Stimulated activated CD8-positive, alpha-beta memory T cell treated with anti-CD3 and anti-CD28 coated beads, Interleukin-4, amount 100 ng/mL, for 24 hours (primary cell): Measurements from ENCODE around the gene HS3ST3A1.

Experiments
- DNase-seq: peaks from one replicate; pipeline ENCODE4 v3.0.0-alpha.2; 2020; ENCODE audit warnings: low read depth

The HS3ST3A1 gene

GRCh38 chr17:13491916-13492736 lies 109.6 kb downstream of the HS3ST3A1 start:
- no peak for DNase-seq

DNA sequence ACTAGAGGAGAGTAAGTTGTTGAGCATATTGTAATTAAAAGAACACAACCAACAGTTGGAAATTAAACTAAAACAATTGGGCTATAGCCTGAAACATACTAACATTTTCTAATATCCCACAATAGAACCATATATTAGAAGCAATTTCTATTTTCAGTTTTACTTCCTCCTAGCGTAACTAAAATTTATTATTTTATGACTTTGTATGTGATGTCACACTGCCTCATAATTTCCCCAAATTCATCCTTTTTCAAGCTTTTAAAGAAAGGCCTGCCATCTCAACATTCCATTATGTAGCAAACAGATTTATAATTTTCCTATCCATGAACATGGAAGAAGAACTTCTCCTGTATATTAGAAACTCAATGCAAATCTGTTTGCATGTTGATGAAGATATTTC lies 110.2 kb downstream of the HS3ST3A1 start:
- no peak for DNase-seq

DNA sequence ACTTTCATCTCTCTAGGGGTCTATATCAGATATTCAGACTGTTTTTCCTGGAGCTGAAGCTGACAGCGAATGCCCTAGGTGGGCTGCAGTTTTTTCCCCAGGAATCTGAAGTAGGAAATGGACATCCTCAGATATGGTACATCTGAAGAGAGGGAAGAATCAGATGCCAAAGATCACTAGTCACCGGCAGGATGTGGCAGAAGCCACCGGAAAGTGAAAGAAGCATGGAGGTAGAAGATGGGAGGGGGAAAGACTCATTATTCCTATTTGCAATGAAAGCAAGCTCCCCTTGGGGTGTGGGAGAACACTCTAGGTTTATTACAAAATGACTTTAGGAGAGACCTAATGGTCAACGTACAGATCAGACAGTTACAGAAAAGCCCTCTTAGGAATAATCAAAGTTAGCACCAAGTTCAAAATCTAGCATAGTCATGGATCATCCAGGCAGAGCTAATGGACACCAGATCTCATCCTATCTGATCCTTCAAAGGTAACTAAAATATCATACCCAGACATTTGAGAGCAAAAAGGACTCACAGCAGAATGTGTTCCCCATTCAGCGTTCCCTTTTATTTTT lies 110.7 kb downstream of the HS3ST3A1 start:
- no peak for DNase-seq

DNA sequence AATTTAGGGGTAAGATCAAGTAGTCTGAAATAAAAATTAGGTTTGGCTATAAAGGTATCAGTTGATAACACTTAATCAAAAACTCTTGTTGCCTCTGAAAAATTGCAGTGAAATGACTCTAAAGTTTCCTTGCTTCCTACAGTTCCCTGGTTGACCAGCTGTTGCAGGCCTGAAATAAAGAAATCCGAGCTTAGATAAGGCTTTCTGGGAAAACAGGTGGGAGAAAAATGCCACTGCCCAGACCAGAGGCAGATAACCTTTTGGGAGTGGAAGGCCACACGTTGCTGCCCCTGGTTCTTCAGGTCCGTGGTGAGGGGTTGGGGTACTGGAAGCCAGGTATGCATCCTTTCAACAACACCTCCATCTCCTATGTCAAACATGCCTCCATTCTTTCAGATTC lies 111.3 kb downstream of the HS3ST3A1 start:
- DNase-seq = no peak

GRCh38 chr17:13485327-13485726 lies 116.4 kb downstream of the HS3ST3A1 start:
- no peak for DNase-seq

GRCh38 chr17:13484020-13484419 lies 117.7 kb downstream of the HS3ST3A1 start:
- DNase-seq = no peak

DNA sequence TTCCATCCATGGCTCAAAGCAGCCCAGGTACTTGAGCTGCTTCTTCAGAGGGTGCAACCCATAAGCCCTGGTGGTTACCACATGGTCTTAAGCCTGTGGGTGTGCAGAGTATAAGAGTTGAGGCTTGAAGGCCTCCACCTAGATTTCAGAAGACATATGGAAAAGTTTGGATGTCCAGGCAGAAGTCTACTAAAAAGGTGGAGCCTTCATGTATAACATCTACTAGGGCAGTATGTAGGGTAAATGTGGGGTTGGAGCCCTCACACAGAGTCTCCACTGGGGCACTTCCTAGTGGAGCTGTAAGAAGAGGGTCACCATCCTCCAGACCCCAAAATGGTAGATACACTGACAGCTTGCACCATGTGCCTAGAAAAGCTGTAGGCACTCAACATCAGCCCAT lies 120.9 kb downstream of the HS3ST3A1 start:
- no peak for DNase-seq

GRCh38 chr17:13478326-13478830 lies 123.4 kb downstream of the HS3ST3A1 start:
- DNase-seq = no peak

GRCh38 chr17:13477180-13477611 lies 124.5 kb downstream of the HS3ST3A1 start:
- DNase-seq = no peak

GRCh38 chr17:13476720-13477119 lies 125.0 kb downstream of the HS3ST3A1 start:
- DNase-seq = no peak

GRCh38 chr17:13475574-13476223 lies 126.0 kb downstream of the HS3ST3A1 start:
- DNase-seq = no peak

DNA sequence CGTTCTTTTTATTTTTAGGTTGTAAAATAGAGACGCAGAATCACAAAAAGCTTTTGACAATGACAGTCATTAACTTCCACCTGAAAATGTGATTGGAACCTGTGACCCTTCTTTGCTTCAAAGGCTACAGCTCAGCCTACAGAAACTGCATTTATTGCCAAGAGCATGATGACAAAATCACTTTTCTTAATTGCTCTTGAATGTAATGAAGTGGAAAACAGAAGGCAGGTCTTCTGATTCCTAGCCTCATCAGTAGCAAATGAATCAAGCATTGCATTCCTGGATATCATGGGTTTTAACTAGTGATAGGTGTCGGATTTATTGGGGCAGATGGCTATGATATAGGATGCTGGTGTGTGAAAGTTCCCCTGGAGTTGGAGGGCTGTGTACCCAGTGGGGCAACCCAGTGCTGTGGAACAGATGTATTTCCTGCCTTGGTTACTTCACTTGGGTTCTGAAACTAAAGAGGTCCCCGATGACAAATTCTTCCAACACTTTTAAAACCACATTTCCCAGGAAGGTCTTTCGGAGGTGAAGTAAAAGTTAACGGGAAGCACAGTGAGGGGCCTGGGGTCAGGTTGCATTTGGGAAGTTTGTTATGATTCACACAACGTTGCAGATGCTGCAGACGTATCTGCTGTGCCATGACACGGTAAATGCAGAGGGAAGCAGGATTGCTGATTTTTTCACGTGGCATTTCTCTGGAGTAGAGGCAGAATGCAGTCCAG lies 127.5 kb downstream of the HS3ST3A1 start:
- DNase-seq = no peak

DNA sequence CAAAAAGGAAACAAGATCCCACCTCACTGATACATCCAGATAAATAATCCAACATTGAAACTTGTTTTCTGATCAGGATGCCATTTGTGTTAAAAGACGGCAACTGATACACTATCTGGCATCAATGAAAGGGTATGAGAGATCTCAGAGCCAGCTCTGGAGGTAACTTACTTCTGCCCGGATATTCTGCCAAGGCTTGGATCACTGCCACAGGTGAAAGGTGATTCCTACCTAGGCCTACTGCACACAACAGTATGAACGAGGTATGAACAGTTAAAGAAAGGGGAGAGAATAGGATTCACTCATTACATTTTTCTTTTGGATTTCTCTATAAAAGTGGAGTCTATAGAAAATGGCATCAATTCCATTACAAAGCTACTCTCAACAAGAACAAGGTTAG lies 136.1 kb downstream of the HS3ST3A1 start:
- DNase-seq = no peak

- DNase-seq = no peak
Observed at GRCh38 chr17:13462673-13463124, 139.0 kb downstream of the HS3ST3A1 start.

GRCh38 chr17:13462146-13462545 lies 139.6 kb downstream of the HS3ST3A1 start:
- DNase-seq = no peak

DNA sequence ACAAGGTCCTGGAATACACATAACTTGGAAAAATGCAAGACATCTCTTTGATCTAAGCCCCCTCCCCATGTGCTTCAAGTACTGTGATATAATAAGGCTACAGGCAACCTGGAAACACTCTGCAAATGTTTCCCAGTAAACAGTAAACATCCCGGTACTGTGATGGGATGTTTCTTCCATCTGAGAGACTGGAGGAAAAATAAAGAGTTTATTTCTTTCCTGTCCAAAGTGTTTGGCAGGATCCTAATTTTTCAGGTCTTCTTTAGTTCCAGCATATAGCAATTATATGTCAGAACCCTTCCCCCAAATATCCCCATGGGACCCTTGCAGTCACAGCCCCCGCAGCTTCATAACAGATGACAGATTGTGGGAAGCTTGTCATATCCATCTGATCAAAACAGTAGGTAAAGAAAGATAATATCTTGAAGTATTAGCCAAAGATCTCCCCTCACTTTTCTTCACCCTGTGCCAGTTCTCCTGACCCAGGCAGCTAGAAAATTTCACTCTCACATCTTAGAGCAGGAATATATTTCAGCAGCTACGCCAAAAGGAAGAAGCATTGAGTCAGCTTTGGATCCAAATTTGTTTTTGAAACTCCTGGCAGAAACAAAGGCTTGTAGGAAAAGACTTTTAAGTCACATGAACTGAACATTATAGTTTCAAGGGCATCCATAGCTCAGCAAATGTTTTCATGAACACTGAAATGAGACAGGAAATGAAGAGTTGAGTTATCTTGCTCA lies 141.3 kb downstream of the HS3ST3A1 start:
- no peak for DNase-seq

GRCh38 chr17:13457783-13458182 lies 143.9 kb downstream of the HS3ST3A1 start:
- DNase-seq = no peak
